Right lobe of liver (tissue), 6 donors: ENCODE data around the gene PRKCI. TPM values are rescaled to one million over a fixed set of nuclear protein-coding genes. Genes with fewer than 3 reads are reported as not detected.
A peak's percentile ranks its signal among the peaks of the same experiment; 100 is the strongest.

Experiments used
- ATAC-seq, 4 donors: fragments of 200-7000 bp; cut with Tn5 transposase; one replicate each; pipeline ENCODE4 v1.9.1; 2020; ENCODE audit warnings: mild to moderate bottlenecking in 4 of 4, moderate library complexity in 4 of 4
- DNase-seq, 3 donors: peaks; one replicate each; pipeline ENCODE4 v3.0.0-alpha.2; 2020
- H3K27ac ChIP-seq, 3 donors: fragments of 200-600 bp; one replicate each; pipeline ENCODE4 v1.8.0; 2022
- H3K27me3 ChIP-seq, 2 donors: fragments of 200-600 bp; one replicate each; pipeline ENCODE4 v1.8.0; 2022
- H3K36me3 ChIP-seq, 4 donors: fragments of 200-600 bp; sonication (generic) in 1 of 4; one replicate each; pipeline versions ENCODE4 v1.5.1 to v1.8.0; 2017 to 2022; ENCODE audit warnings: control low read depth in 1 of 4
- H3K4me1 ChIP-seq, 4 donors: fragments of 200-600 bp; sonication (generic) in 1 of 4; one replicate each; pipeline versions ENCODE4 v1.5.1 to v1.8.0; 2017 to 2022; ENCODE audit warnings: control low read depth in 1 of 4
- H3K4me3 ChIP-seq, 3 donors: fragments of 200-600 bp; one replicate each; pipeline ENCODE4 v1.8.0; 2022
- H3K9me3 ChIP-seq, 4 donors: fragments of 200-600 bp; sonication (generic) in 1 of 4; one replicate each; pipeline versions ENCODE4 v1.5.1 to v1.8.0; 2017 to 2022; ENCODE audit warnings: control low read depth in 1 of 4
- CTCF ChIP-seq, 4 donors: fragments of 200-600 bp in 3 of 4; fragments of 450-650 bp in 1 of 4; IDR thresholded peaks; one replicate each; pipeline versions ENCODE4 v1.5.1 to v1.8.0; 2016 to 2022; ENCODE audit warnings: antibody characterized with exemption in 4 of 4, mild to moderate bottlenecking in 2 of 4
- POLR2A ChIP-seq: fragments of 450-650 bp; IDR thresholded peaks from one replicate; pipeline ENCODE4 v1.6.1; 2017; ENCODE audit warnings: antibody characterized with exemption, mild to moderate bottlenecking
- WGBS: methylation state at CpG from one replicate; pipeline ENCODE4 v1.1.6; 2018; ENCODE audit warnings: low coverage, low lambda C conversion rate; ENCODE audit not compliant: insufficient coverage; ENCODE audit errors: missing lambda C conversion rate; 5-methylcytosine and 5-hydroxymethylcytosine counted together
- intact Hi-C, 2 donors: fragments of 100-400 bp; cut with DNase I; formaldehyde crosslinking; loops; one replicate each; pipeline versions ENCODE4 v1.11.2 to v1.14.1; 2022
- total RNA-seq, 6 experiments: library from RNA; depleted of rRNA in 2 of 6; stranded (reverse); fragments of >200 nt in 2 of 6; fragmentation: NEBNext Ultra II Directional in 3 of 6; extraction: Animal tissue kit (Norgen Biotek cat#: 25700) in 3 of 6; gene quantifications; one replicate each; pipeline versions ENCODE4 v1.1.0 to v1.2.4, GENCODE V29; 2016 to 2023
- donor health status: DM: no; HTN: yes; CAD: no.
- donor health status: DM: no; HTN: no; CAD: no.
- donor health status: DM: no; HTN: no; CAD: no.
- donor health status: DM: no; HTN: yes; CAD: no.
- donor health status: DM: no; HTN: yes; CAD: no.

PRKCI gene
- total RNA-seq, 6 experiments from 2014 or later, result 8.2 to 15.7 (median 8.9) TPM

GRCh38 chr3:170200987-170201386, 21.2 kb upstream of the PRKCI start:
- no peak for ATAC-seq
- Histone ChIP-seq H3K9me3 (no peaks in the 10 kb centered on the region), H3K4me1 (no peaks in the 10 kb centered on the region), H3K4me3 (no peak overlapping the region), H3K27ac (no peak overlapping the region), H3K36me3 (no peaks in the 10 kb centered on the region), H3K27me3 (no peaks in the 10 kb centered on the region)
- TF ChIP-seq CTCF (IDR thresholded peaks at IDR 0.05), result no peak
- TF ChIP-seq POLR2A, result no peak
- no peak for DNase-seq
- intact Hi-C loops, result no loop called here

GRCh38 chr3:170201527-170201926, 20.7 kb upstream of the PRKCI start:
- 89% methylated on average over 5 of the region's 5 CpGs for WGBS
- Histone ChIP-seq H3K4me1 (no peaks in the 10 kb centered on the region), H3K27ac (no peak overlapping the region), H3K27me3 (no peaks in the 10 kb centered on the region), H3K9me3 (no peaks in the 10 kb centered on the region), H3K4me3 (no peak overlapping the region), H3K36me3 (no peaks in the 10 kb centered on the region)
- ATAC-seq (no peak), DNase-seq (no peak)
- intact Hi-C loops, result no loop called here
- TF ChIP-seq POLR2A (no peak), CTCF (IDR thresholded peaks at IDR 0.05) (no peak)

- Histone ChIP-seq H3K4me3 (no peak overlapping the region), H3K27me3 (no peaks in the 10 kb centered on the region), H3K9me3 (no peaks in the 10 kb centered on the region), H3K27ac (no peak overlapping the region), H3K4me1 (no peaks in the 10 kb centered on the region), H3K36me3 (no peaks in the 10 kb centered on the region)
- TF ChIP-seq POLR2A (no peak), CTCF (IDR thresholded peaks at IDR 0.05) (no peak)
- no peak for DNase-seq
- intact Hi-C loops, result no loop called here
- 91% methylated on average over 4 of the region's 4 CpGs for WGBS
- no peak for ATAC-seq
Observed at GRCh38 chr3:170203457-170203856, 18.8 kb upstream of the PRKCI start.

- peak in 1 of 4 donors; percentile 48 for ATAC-seq
- Histone ChIP-seq H3K27ac (no peak overlapping the region), H3K4me3 (no peak overlapping the region), H3K36me3 (no peaks in the 10 kb centered on the region), H3K4me1 (no peaks in the 10 kb centered on the region), H3K9me3 (no peaks in the 10 kb centered on the region), H3K27me3 (no peaks in the 10 kb centered on the region)
- no peak for DNase-seq
- intact Hi-C loops, result no loop called here
- TF ChIP-seq CTCF (IDR thresholded peaks at IDR 0.05) (no peak), POLR2A (no peak)
- 58% methylated on average over 2 of the region's 3 CpGs for WGBS
Observed at GRCh38 chr3:170204023-170204472, 18.2 kb upstream of the PRKCI start.

GRCh38 chr3:170204509-170204908, 17.7 kb upstream of the PRKCI start:
- no peaks in the 10 kb centered on the region for H3K9me3 ChIP-seq
- WGBS, result 96% methylated on average over 6 of the region's 10 CpGs
- no peak overlapping the region for H3K4me3 ChIP-seq
- TF ChIP-seq CTCF (IDR thresholded peaks at IDR 0.05) (no peak), POLR2A (no peak)
- no peaks in the 10 kb centered on the region for H3K4me1 ChIP-seq
- H3K36me3 ChIP-seq, result no peaks in the 10 kb centered on the region
- intact Hi-C loops, result no loop called here
- DNase-seq, result no peak
- ATAC-seq, result no peak
- no peaks in the 10 kb centered on the region for H3K27me3 ChIP-seq
- no peak overlapping the region for H3K27ac ChIP-seq
